ENCODE measurements around the gene PRDX2. TPM values are rescaled to one million over a fixed set of nuclear protein-coding genes. Genes with fewer than 3 reads are reported as not detected.

Gene PRDX2
- total RNA-seq, 1 donor from 2014 or later, result 117 TPM

DNA sequence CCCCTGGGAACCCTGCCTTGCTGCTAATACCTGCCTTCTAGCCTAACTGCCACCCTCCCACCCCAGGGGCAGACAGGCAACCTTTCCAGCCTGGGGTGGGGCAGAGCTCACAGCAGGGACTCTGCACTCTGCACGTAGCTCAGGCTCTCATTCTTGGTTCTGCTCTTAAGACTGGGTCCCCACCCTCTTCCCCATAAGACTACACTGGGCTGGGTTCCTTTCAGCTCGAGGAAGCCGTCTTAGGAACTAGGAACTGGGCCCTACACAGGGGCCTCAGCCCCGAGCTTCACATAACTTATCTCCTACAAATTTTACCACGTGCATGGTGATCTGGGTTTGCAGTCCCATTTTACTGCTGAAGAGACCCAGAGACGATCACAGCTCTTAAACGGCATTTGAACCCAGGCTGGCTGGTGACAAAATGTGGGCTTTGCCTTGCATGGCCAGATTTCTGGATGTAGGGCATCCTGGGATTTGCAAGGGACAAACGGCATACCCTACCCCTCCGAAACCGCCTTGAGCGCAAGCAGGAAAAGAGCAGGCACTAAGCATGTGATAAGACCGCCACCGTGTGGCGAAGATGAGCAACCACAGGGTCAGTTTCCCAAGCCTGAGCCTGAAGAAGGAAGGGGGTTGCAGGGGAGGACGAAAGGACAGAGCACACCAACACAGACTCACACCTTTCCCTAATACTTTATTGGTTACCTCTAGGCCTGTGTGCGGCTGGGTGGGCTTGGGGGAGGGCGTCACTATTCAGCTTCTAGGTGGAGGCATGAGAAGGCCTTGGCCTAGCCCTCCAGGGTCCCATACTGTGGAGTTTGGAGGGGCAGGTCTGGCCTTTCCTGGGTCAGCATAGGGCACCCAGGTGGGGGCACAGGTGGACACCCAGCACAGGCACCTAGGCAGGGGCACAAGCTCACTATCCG is 5.2 kb downstream of the PRDX2 start:
- DNase-seq (ENCODE audit: low spot score) (peak; percentile 86), ATAC-seq (peak; percentile 41)
- intact Hi-C loops (cut with DNase I), result no loop called here

DNA sequence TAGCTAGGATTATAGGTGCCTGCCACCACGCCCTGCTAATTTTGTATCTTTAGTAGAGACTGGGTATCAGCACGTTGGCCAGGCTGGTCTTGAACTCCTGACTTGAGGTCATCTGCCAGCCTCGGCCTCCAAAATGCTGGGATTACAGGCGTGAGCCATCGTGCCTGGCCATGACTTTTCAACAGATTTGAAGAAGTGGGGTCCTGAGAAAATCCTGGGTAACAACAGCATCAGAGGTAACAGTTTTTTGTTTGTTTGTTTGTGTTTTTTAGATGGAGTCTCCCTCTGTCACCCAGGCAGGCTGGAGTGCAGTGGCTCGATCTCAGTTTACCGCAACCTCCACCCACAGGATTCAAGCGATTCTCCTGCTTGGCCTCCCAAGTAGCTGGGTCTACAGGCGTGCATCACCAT is 6.6 kb downstream of the PRDX2 start:
- intact Hi-C loops (cut with DNase I), result loop anchor here (2.0 kb wide), 1 partner anchor 18 kb away; no protein-coding TSS in a partner anchor
- DNase-seq (ENCODE audit: low spot score) (no peak), ATAC-seq (no peak)

DNA sequence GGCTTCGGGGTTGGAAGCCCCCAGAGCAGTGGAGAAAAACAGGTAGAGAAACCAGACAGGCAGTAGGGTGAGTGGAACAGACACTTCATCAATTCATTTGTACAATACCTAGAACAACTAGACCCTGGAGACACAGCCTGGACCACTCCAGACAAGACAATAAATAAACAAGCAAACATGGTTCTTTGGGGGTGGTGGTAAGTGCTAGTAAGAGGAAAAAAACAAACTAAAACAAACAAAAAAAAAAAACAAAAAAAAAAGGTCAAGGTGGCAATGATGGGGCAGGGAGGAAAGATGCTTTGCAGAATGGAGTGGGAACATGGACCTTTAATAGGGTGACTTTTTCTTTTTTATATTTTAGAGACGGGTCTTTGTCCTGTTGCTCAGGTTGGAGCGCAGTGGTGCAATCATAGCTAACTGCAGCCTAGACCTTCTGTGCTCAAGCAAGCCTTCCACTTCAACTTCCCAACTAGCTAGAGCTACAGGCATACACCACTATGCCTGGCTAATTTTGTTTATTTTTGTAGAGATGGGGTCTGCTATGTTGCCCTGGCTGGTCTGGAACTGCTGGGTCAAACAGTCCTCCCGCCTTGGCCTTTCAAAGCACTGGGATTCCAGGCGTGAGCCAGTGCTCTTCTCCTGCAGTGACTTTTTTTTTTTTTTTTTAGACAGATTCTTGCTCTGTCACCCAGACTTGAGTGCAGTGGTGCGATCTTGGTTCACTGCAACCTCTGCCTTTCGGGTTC is 7.2 kb downstream of the PRDX2 start:
- intact Hi-C loops (cut with DNase I), result loop anchor here (2.0 kb wide), 1 partner anchor 18 kb away; no protein-coding TSS in a partner anchor

DNA sequence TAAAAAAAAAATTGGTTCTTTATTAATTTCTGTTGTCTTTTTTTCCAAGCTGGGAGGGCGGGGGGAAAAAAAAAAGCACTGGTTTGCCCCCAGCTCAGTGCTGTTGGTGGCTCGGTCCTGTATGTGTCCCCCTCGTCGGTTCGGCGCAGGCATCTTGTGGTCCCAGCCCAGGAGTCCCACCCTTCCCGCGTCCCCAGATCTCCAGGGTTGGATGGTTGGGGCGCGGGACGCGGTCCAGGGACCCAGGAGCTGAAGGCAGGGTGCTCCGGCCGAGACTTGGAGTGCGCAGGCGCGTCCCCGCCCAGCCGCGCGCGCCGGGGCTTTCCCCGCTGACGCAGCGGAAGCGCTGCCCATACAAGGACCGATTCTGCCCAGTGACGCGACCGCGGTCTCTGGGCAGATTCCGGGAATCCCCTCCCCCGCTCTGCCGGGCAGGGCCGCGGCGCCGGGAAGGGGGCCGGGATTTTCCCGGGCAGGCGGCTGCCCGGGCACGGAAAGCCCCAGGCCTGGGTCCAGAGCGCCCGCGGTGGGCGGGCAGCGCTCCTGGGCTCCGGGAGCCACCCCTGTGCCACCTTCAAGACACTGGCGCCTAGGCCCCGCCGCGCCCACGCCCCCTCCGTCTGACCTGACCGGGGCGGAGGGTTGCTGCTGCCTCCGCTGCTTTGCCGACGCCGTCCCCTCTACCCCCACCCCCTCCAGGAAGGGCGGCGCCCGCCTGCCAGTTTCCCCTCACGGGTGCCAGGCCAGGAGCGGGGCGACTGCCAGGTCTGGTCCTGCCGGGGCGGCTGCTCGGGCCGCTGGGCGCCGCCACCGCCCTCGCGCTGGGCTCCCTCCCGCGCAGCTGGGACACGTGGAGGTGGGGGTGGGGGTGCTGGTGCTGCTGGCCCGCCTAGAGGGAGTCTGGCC is 8.1 kb downstream of the PRDX2 start:
- peak; percentile 64 for ATAC-seq
- intact Hi-C loops (cut with DNase I), result loop anchor here (2.0 kb wide), 1 partner anchor 17 kb away; no protein-coding TSS in a partner anchor
- peak; percentile 97 for DNase-seq (ENCODE audit: low spot score)

More for the DNA sequence above, 7.2 kb downstream of the PRDX2 start:
- DNase-seq (ENCODE audit: low spot score) (no peak), ATAC-seq (no peak)

DNA sequence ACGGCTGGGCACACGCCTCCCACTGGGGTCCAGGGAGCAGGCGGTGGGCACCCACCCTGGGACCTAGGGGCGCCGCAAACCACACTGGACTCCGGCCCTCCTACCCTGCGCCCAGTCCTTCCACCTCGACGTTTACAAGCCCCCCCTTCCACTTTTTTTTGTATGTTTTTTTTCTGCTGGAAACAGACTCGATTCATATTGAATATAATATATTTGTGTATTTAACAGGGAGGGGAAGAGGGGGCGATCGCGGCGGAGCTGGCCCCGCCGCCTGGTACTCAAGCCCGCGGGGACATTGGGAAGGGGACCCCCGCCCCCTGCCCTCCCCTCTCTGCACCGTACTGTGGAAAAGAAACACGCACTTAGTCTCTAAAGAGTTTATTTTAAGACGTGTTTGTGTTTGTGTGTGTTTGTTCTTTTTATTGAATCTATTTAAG is 8.7 kb downstream of the PRDX2 start:
- ATAC-seq, result no peak
- intact Hi-C loops (cut with DNase I), result no loop called here

DNA sequence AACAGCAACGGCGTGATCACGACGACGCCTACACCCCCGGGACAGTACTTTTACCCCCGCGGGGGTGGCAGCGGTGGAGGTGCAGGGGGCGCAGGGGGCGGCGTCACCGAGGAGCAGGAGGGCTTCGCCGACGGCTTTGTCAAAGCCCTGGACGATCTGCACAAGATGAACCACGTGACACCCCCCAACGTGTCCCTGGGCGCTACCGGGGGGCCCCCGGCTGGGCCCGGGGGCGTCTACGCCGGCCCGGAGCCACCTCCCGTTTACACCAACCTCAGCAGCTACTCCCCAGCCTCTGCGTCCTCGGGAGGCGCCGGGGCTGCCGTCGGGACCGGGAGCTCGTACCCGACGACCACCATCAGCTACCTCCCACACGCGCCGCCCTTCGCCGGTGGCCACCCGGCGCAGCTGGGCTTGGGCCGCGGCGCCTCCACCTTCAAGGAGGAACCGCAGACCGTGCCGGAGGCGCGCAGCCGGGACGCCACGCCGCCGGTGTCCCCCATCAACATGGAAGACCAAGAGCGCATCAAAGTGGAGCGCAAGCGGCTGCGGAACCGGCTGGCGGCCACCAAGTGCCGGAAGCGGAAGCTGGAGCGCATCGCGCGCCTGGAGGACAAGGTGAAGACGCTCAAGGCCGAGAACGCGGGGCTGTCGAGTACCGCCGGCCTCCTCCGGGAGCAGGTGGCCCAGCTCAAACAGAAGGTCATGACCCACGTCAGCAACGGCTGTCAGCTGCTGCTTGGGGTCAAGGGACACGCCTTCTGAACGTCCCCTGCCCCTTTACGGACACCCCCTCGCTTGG is 9.3 kb downstream of the PRDX2 start:
- intact Hi-C loops (cut with DNase I), result no loop called here
- ATAC-seq, result no peak
- peak; percentile 82 for DNase-seq (ENCODE audit: low spot score)

More for the DNA sequence above, 8.7 kb downstream of the PRDX2 start:
- no peak for DNase-seq (ENCODE audit: low spot score)

DNA sequence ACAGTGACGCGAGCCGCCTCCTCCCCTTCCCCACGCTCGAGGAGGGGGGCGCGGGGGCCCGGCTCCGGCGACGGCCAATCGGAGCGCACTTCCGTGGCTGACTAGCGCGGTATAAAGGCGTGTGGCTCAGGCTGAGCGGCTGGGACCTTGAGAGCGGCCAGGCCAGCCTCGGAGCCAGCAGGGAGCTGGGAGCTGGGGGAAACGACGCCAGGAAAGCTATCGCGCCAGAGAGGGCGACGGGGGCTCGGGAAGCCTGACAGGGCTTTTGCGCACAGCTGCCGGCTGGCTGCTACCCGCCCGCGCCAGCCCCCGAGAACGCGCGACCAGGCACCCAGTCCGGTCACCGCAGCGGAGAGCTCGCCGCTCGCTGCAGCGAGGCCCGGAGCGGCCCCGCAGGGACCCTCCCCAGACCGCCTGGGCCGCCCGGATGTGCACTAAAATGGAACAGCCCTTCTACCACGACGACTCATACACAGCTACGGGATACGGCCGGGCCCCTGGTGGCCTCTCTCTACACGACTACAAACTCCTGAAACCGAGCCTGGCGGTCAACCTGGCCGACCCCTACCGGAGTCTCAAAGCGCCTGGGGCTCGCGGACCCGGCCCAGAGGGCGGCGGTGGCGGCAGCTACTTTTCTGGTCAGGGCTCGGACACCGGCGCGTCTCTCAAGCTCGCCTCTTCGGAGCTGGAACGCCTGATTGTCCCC is 10.1 kb downstream of the PRDX2 start, which contains the start of gene JUNB:
TSS of gene JUNB (plus strand) at position 142 of the 706 bp plus-strand sequence. CDS start at position 428, 286 bp downstream.
- intact Hi-C loops (cut with DNase I), result no loop called here
- DNase-seq (ENCODE audit: low spot score), result peak; percentile 99
- peak; percentile 83 for ATAC-seq

DNA sequence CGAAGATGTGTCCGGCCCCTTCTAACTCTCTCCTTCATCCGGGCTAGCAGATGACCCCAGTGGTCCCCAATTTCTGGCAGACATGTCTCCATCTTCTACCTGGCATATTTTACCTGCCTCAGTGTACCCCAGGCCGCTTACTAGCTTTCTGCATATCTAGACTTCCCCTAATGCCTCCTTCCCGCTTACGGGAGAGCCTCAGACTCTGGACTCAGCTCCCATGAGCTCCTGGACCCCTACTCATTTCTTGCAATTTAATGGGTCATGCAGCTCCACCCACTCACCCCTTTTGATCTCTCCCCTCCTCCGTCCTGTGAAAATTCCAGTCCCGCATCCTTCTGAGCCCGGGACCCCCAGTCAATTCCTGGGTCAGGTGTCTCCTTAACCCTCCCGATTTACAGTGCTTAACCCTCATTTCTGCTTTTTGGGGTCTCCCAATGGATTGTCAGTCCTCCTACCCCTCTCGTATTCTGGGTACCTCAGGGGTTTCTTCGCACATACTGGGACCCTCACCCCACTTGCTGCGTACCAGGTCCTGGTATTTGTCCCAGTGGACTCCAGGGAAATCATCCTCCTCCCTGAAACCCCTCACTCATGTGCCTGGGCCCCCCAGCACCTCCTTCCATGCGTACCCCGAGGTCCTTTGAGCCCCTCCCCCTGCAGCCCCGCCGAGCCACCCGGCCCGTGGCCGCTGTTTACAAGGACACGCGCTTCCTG is 10.8 kb downstream of the PRDX2 start:
- ATAC-seq (no peak), DNase-seq (ENCODE audit: low spot score) (peak; percentile 60)
- intact Hi-C loops (cut with DNase I), result no loop called here

DNA sequence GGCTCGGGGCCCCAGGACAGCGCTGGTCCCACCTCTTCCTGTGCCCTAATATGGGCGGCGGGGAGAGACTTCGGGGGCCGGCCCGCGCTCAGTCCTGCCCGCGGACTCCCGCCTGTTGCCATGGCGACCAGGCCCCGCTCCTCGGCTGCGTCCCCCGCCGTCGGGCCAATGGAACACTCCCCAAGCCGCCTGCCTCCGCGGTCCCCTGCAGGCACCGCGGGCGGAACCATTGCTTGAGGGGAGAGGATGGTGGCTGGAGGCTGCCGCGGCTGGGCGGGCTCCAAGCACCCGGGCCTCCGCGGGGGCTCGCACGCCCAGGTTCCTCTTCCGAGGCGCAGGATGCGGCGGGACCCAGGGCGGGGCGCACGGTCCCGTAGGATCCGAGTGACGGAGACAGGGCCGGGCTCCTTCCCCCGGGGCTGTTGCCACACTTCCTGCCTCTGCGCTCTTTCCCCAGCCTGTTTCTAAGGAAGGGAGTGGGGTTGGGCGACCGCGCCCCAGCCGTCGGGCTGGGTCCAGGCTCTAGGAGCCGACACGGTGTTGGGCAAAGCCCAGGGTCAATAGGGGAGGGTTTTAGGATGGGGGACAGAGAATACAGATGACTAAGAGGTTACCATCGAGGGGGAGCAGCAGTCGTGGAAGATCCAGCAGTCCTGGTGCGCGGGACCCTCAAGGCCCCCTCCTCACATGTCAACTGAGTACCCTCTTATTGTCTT is 11.5 kb downstream of the PRDX2 start:
- ATAC-seq (peak; percentile 71), DNase-seq (ENCODE audit: low spot score) (peak; percentile 99)
- intact Hi-C loops (cut with DNase I), result no loop called here

DNA sequence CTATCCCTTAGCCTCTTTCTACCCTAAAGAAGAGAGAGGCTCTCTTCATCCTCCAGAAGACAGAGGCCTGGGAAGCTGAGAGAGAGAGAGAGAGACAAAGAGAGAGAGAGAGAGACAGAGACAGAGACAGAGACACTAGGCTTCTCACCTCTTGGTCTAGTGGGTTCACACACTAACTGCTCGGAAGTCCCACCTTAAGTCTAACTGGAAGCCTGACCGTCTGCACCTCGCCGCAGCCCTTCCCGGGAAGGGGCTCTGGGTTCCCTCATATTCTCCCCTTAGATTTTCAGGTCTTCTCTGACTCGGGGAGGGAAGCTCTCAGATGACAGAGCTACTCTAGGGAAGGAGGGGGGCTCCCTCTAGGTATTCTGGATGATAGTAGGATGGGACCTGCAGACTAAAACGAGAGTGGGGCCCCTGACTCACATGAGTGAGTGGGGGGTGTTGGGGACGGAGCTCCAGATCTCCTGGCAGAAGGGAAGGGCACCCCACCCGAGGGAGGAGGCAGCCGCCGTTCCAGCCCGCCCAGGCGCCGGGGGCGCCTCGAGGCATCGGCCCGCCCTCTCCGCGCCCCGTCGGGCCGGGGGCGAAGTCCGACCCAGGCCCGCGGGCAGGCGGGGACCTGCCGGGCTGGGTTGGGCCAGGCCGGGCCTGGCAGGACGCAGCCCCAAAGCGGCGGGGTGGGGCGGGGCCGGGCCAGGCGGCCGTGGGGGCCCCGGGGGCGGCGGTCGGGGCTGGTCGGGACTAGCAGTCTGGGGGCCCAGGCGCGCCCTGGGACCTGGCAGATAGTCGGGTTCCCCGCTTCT is 12.3 kb downstream of the PRDX2 start:
- intact Hi-C loops (cut with DNase I), result no loop called here
- no peak for ATAC-seq
- peak; percentile 75 for DNase-seq (ENCODE audit: low spot score)

DNA sequence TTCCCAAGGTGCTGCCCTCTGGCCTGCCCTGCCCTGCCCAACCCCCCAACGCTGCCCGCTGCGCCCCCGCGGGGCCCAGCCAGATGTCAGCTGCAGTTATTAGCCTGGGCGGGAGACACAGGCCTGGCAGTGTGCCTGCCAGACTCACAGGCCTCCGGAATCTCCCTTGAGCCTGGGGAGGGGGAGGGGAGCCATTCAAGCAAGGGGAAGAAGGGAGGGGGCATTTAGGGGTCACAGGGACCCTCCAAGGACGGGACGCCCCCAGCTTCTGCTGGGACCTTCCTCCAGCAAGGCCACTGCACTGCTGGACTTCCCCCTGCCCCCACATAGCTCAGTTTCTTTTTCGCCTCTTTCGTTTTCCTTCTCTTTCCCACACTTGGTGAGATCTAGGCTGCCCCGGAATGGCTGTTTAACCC is 12.9 kb downstream of the PRDX2 start:
- intact Hi-C loops (cut with DNase I), result no loop called here
- DNase-seq (ENCODE audit: low spot score) (peak; percentile 90), ATAC-seq (no peak)

DNA sequence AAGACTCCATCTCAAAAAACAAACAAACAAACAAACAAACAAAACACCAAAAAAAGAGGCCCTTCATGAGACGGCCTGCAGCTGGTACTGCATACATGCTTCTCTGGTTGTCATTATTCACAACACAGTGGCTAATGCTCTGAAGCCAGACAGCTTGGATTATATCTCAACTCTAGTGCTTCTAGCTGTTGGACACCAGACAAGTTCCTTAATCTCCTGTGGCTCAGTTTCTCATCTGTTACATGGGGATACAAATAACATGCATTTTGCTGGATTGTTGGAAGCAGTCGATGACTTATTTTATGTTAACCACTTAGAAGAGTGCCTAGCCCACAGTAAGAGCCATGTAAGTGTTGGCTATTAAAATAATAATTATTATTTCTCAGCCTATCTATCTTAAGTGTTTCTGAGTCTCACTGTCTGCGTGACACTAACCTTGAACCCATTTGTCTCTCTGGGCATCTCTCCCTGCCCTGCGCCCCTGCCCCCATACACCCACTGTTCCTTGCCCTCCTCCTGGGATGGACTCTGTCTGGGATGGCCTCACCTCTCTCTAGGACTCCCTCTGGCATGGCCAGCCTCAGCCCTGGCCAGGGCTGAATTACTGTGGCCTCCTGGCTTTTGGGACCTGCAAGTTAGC is 13.4 kb downstream of the PRDX2 start:
- intact Hi-C loops (cut with DNase I), result no loop called here
- ATAC-seq, result no peak
- DNase-seq (ENCODE audit: low spot score), result no peak

DNA sequence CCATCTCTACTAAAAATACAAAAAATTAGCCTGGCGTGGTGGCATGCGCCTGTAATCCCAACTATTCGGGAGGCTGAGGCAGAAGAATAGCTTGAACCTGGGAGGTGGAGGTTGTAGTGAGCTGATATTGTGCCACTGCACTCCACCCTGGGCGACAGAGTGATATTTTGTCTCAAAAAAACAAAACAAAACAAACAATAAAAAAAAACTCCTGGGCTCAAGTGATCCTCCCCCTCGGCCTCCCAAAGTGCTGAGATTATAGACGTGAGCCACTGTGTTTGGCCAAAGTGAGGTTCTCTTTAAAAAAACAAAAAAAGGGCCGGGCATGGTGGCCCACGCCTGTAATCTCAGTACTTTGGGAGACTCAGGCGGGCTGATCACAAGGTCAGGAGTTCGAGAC is 14.1 kb downstream of the PRDX2 start:
- ATAC-seq (no peak), DNase-seq (ENCODE audit: low spot score) (no peak)
- intact Hi-C loops (cut with DNase I), result no loop called here

DNA sequence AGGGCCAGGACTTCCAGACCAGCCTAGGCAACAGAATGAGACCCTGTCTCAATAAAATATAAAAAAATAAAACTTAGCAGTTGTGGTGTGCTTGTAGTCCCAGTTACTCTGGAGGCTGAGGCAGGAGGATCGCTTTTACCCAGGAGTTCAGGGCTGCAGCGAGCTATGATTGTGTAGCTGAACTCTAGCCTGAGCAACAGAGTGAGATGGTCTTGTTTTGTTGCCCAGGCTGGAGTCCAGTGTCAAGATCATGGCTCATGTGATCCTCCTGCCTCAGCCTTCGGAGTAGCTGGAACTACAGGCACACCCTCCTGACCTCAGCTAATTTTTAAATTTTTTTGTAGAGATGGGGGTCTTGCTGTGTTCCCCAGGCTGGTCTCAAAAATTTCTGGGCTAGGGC is 14.6 kb downstream of the PRDX2 start:
- ATAC-seq, result no peak
- intact Hi-C loops (cut with DNase I), result no loop called here

More for the DNA sequence above, 14.6 kb downstream of the PRDX2 start:
- DNase-seq (ENCODE audit: low spot score), result no peak
